Upper lobe of left lung (tissue), 6 donors: ENCODE measurements around the gene SFTA2. TPM values are rescaled to one million over a fixed set of nuclear protein-coding genes. Genes with fewer than 3 reads are reported as not detected.

ENCODE experiments used
- ATAC-seq, 2 donors: fragments of 200-7000 bp; cut with Tn5 transposase; one replicate each; pipeline ENCODE4 v1.9.1; 2022; ENCODE audit warnings: mild to moderate bottlenecking in 2 of 2, moderate library complexity in 2 of 2; ENCODE audit not compliant: low FRiP score in 2 of 2
- DNase-seq, 2 donors: peaks; one replicate each; pipeline ENCODE4 v3.0.0-alpha.2; 2019 to 2020
- H3K27ac ChIP-seq, 4 donors: fragments of 200-600 bp; sonication (generic); one replicate each; pipeline ENCODE4 v1.5.1; 2016 to 2019
- H3K27me3 ChIP-seq, 4 donors: fragments of 200-600 bp; sonication (generic); one replicate each; pipeline ENCODE4 v1.5.1; 2017 to 2019
- H3K36me3 ChIP-seq, 4 donors: fragments of 200-600 bp; sonication (generic); one replicate each; pipeline ENCODE4 v1.5.1; 2016 to 2019
- H3K4me1 ChIP-seq, 4 donors: fragments of 200-600 bp; sonication (generic); one replicate each; pipeline ENCODE4 v1.5.1; 2018 to 2019
- H3K4me3 ChIP-seq, 4 donors: fragments of 200-600 bp; sonication (generic); one replicate each; pipeline ENCODE4 v1.5.1; 2017 to 2019; ENCODE audit warnings: mild to moderate bottlenecking in 2 of 4, moderate library complexity in 1 of 4
- H3K9me3 ChIP-seq, 4 donors: fragments of 200-600 bp; sonication (generic); one replicate each; pipeline ENCODE4 v1.5.1; 2018 to 2019
- CTCF ChIP-seq, 6 experiments: fragments of 450-650 bp in 4 of 6; fragments of 200-600 bp in 2 of 6; sonication (generic) in 2 of 6; IDR thresholded peaks; one replicate each; pipeline ENCODE4 v1.5.1; 2016 to 2019; ENCODE audit warnings: antibody characterized with exemption in 6 of 6
- EP300 ChIP-seq, 4 donors: sonication (generic); formaldehyde crosslinking; IDR thresholded peaks; one replicate each; pipeline ENCODE4 v1.5.1; 2017; ENCODE audit warnings: antibody characterized with exemption in 4 of 4, control low read depth in 2 of 4
- POLR2A ChIP-seq, 4 donors: fragments of 450-650 bp; IDR thresholded peaks; one replicate each; pipeline ENCODE4 v1.5.1; 2016 to 2017; ENCODE audit warnings: antibody characterized with exemption in 4 of 4, mild to moderate bottlenecking in 2 of 4
- POLR2AphosphoS5 ChIP-seq, 2 donors: sonication (generic); formaldehyde crosslinking; IDR thresholded peaks; one replicate each; pipeline ENCODE4 v1.5.1; 2017; ENCODE audit warnings: antibody characterized with exemption in 2 of 2
- WGBS, 2 donors: methylation state at CpG; one replicate each; pipeline ENCODE4 v1.1.5; 2017 to 2018; 5-methylcytosine and 5-hydroxymethylcytosine counted together
- total RNA-seq, 6 donors: library from RNA; depleted of rRNA in 4 of 6; stranded (reverse); fragments of >200 nt in 4 of 6; gene quantifications; one replicate each; pipeline versions ENCODE4 v1.1.0 to v1.2.1, GENCODE V29; 2016 to 2021
- donor health status: DM: no; HTN: no; CAD: no; lungs with moderate emphysema.
- donor health status: DM: no; HTN: yes; CAD: no; lungs with severe emphysema.

The SFTA2 gene
- total RNA-seq, 6 donors from 2014 or later, result 80.7 to 511 (median 229) TPM

- no peaks in the 10 kb centered on the region for H3K27me3 ChIP-seq
- H3K4me3 ChIP-seq, result no peak overlapping the region
- TF ChIP-seq POLR2AphosphoS5 (IDR thresholded peaks at IDR 0.05) (no peak), POLR2A (IDR thresholded peaks at IDR 0.05) (no peak), EP300 (IDR thresholded peaks at IDR 0.05) (no peak), CTCF (IDR thresholded peaks at IDR 0.05) (no peak)
- H3K27ac ChIP-seq, result no peak overlapping the region
- ATAC-seq, result no peak
- H3K9me3 ChIP-seq, result no peaks in the 10 kb centered on the region
- H3K36me3 ChIP-seq, result peaks cover 3 to 36% (median 24%) of the 10 kb centered on the region in 4 donors
- no peaks in the 10 kb centered on the region for H3K4me1 ChIP-seq
- no peak for DNase-seq
These were observed 30.5 kb downstream of the SFTA2 start for GRCh38 chr6:30901436-30901835.

GRCh38 chr6:30900863-30901417 is 31.0 kb downstream of the SFTA2 start:
- no peak for DNase-seq
- no peak overlapping the region for H3K27ac ChIP-seq
- no peaks in the 10 kb centered on the region for H3K9me3 ChIP-seq
- H3K4me3 ChIP-seq, result no peak overlapping the region
- TF ChIP-seq EP300 (IDR thresholded peaks at IDR 0.05) (no peak), POLR2A (IDR thresholded peaks at IDR 0.05) (no peak), POLR2AphosphoS5 (IDR thresholded peaks at IDR 0.05) (no peak), CTCF (IDR thresholded peaks at IDR 0.05) (no peak)
- peaks cover 3 to 39% (median 24%) of the 10 kb centered on the region in 4 donors for H3K36me3 ChIP-seq
- WGBS, 2 donors, result 78 to 79% methylated on average over 1 of the region's 1 CpG
- ATAC-seq, result no peak
- H3K4me1 ChIP-seq, result no peaks in the 10 kb centered on the region
- H3K27me3 ChIP-seq, result no peaks in the 10 kb centered on the region

GRCh38 chr6:30898750-30899360 is 33.1 kb downstream of the SFTA2 start:
- Histone ChIP-seq H3K4me3 (no peak overlapping the region), H3K27me3 (no peaks in the 10 kb centered on the region), H3K27ac (no peak overlapping the region), H3K36me3 (peaks cover 3 to 58% (median 33%) of the 10 kb centered on the region in 4 donors), H3K9me3 (no peaks in the 10 kb centered on the region), H3K4me1 (no peaks in the 10 kb centered on the region)
- no peak for TF ChIP-seq POLR2A (IDR thresholded peaks at IDR 0.05)
- no peak for TF ChIP-seq CTCF (IDR thresholded peaks at IDR 0.05)
- TF ChIP-seq POLR2AphosphoS5 (IDR thresholded peaks at IDR 0.05), result no peak
- no peak for TF ChIP-seq EP300 (IDR thresholded peaks at IDR 0.05)
- ATAC-seq (no peak), DNase-seq (no peak)
- 80 to 87% methylated on average over 23 of the region's 23 CpGs for WGBS, 2 donors

GRCh38 chr6:30897882-30898281 is 34.1 kb downstream of the SFTA2 start:
- DNase-seq, result no peak
- H3K9me3 ChIP-seq, result no peaks in the 10 kb centered on the region
- TF ChIP-seq CTCF (IDR thresholded peaks at IDR 0.05), result no peak
- TF ChIP-seq POLR2A (IDR thresholded peaks at IDR 0.05), result no peak
- no peak for TF ChIP-seq EP300 (IDR thresholded peaks at IDR 0.05)
- TF ChIP-seq POLR2AphosphoS5 (IDR thresholded peaks at IDR 0.05), result no peak

GRCh38 chr6:30896541-30896940 is 35.4 kb downstream of the SFTA2 start:
- no peak for DNase-seq
- Histone ChIP-seq H3K27ac (no peak overlapping the region), H3K4me3 (no peak overlapping the region), H3K9me3 (no peaks in the 10 kb centered on the region), H3K4me1 (no peaks in the 10 kb centered on the region), H3K27me3 (no peaks in the 10 kb centered on the region), H3K36me3 (peaks cover 3 to 77% (median 50%) of the 10 kb centered on the region in 4 donors)
- no peak for ATAC-seq
- TF ChIP-seq POLR2A (IDR thresholded peaks at IDR 0.05) (no peak), CTCF (IDR thresholded peaks at IDR 0.05) (no peak), EP300 (IDR thresholded peaks at IDR 0.05) (no peak), POLR2AphosphoS5 (IDR thresholded peaks at IDR 0.05) (no peak)
- 97 to 100% methylated on average over 1 to 13 of the region's 13 CpGs for WGBS, 2 donors

More at GRCh38 chr6:30897882-30898281, 34.1 kb downstream of the SFTA2 start:
- ATAC-seq, result no peak
- WGBS, 2 donors, result 90 to 92% methylated on average over 15 to 16 of the region's 16 CpGs
- Histone ChIP-seq H3K4me1 (no peaks in the 10 kb centered on the region), H3K27ac (no peak overlapping the region), H3K4me3 (no peak overlapping the region), H3K36me3 (peaks cover 3 to 66% (median 41%) of the 10 kb centered on the region in 4 donors), H3K27me3 (no peaks in the 10 kb centered on the region)
